ENCODE results near the gene NEBL. TPM values are rescaled to one million over a fixed set of nuclear protein-coding genes. Genes with fewer than 3 reads are reported as not detected.

The NEBL gene
- total and polyA plus RNA-seq, 2 experiments from 2014 or later = 2.3 to 11.4 TPM

DNA sequence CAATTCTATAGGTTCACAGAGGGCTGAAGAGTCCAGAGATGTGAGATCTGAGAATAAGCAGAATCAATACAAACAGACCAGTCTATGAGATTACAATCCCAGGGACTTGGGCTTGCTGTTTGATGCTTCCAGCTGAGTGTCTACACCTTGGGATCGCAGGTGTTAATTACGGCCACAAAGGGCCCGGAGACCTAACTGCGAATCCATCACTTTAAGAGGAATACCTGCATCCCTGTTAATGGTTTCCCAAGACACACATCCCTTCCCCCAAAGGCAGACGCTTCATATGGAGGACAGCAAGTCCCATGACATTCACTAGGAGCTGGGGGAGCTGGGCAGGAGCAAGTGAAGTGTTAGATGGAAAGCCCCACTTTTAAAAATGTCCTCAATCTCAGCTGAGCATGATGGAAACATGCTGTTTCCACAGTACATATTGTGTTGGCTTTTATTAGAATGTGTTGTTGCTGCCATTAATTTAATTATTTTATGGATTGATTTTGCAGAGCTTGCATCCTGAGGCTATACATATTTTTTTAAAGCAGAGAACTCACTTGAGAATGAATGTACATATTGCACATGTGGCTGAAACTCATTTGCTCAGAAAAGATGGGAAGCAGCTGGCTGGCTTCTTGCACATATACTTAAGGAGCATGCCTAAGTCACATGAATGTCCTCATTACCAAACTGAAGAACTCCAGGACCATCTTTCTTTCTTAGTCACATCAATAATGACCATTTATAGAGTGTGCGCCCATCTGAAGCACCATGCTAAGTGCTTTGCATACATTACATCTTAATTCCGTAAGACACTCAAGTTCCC, 151.3 kb downstream of the NEBL start (continued):
- no peak for TF ChIP-seq ZNF462 (CRISPR knock-in tag; IDR thresholded peaks at IDR 0.05)
- no peak for TF ChIP-seq EZH2 (IDR thresholded peaks at IDR 0.05; ENCODE audit: low read depth, unreplicated experiment)
- TF ChIP-seq ZNF114 (CRISPR knock-in tag; IDR thresholded peaks at IDR 0.05) = no peak
- TF ChIP-seq EZH2phosphoT487 (IDR thresholded peaks at IDR 0.05; ENCODE audit: unreplicated experiment) = no peak
- TF ChIP-seq ZNF331 (CRISPR knock-in tag; IDR thresholded peaks at IDR 0.05; ENCODE audit: low read depth) = no peak
- TF ChIP-seq POLR2AphosphoS5 (IDR thresholded peaks at IDR 0.05; ENCODE audit: low read depth) = no peak
- no peak for TF ChIP-seq CREB1 (CRISPR knock-in tag; IDR thresholded peaks at IDR 0.05; ENCODE audit: low read depth)
- no peak for TF ChIP-seq REST (IDR thresholded peaks at IDR 0.05; ENCODE audit: unreplicated experiment)
- no peak for TF ChIP-seq JUNB (IDR thresholded peaks at IDR 0.05; ENCODE audit: unreplicated experiment)
- TF ChIP-seq NANOG (IDR thresholded peaks at IDR 0.05; ENCODE audit: borderline replicate concordance) = no peak

Data from GM23338 (cell line).